Measurements from ENCODE around the gene ZNF423.
"Not testable (repeated sequence)": the region's sequence is repeated elsewhere in the genome, so short reads cannot be mapped to it uniquely, and the experiment has no call there.

Gene ZNF423

DNA sequence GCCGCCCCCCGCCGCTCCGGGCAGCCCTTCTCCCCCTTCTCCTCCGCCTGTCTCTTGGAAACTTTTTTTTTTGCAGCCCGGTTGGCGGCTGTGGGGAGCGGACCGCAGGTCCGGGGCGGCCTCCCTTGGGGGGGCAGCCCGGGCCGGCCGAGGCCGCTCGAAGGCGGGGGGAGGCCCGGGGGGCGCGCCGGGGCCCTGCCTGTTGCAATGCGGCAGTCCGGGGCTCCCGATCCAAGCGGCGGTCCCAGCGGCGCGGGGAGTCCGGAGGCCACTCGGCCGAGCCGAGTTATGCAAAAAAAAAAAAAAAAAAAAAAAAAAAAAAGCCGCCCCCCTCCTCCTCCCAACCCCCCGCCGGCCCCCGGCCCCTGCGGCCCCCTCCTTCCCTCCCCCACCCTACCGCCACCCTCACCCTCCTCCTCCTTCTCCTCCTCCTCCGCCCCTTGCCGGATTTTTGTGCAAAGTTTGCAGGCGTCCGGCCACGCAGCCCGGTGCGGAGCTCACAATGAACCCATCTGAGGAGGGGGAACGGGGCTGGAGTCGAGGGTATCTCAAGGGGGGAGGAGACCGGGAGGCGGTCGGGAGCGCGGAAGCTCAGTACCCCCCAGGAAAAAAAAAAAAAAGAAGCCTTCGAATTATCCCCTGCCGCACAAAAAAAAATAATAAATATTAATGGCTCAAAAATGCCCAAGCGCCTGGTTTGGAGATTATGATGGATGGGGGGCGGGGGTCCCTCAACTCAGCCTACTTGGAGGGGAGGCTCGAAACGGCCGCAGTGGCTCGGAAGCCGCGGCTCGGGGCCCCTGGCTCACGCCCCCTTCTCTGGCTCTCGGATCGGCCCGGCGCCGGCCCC is at the start of gene ZNF423:
Gene ZNF423 (minus strand): TSS at position 291 of the 850 bp plus-strand sequence. CDS start 338 bp downstream, outside the sequence.
- DNase-seq (ENCODE audit: low read depth) = no peak

DNA sequence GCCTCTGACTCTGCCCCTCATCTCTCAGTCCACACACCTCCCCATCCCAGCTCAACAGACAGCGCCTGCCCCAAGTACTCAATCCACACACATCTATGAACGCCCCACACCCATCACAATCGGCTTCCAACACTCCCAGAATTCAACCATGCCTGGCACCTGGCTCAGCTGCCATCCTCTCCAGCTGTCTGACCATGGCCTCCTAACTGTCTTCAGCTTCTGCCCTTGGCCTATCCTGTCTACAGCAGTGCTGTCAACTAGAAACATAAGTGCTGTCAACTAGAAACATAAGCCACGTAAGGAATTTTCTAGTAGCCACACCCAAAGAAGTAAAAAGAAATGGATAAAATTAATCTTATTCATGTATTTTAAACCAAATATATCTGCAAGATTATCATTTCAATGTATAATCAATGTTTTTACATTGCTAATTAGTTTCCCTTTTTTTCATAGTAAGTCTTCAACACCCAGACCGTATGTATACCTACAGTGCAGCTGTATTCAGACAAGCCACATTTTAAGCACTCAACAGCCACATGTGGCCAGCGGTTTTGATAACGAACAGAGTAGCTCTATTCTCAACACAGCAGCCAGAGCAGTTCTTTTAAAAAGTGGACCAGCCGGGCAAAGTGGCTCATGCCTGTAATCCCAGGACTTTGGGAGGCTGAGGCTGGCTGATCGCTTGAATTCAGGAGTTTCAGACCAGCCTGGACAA is 48.6 kb upstream of the ZNF423 start:
- no peak for DNase-seq (ENCODE audit: low read depth)

DNA sequence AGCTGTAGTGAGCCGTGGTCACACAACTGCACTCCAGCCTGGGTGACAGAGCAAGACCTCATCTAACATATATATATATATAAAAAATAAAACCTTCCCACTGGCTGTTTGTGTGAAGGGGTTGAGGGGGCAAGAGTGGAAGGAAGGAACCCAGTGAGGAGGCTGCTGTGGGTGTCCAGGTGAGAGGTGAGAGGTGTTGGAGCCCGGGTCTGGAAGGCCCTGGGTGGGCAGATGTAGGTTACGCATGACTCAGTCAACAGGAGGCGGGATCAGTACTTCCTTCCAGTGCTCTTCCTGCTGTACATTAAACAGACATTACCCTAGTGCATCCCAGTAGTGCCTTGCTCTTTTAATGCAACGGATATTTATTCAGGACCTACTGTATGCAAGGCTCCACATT is 47.0 kb upstream of the ZNF423 start:
- no peak for DNase-seq (ENCODE audit: low read depth)

DNA sequence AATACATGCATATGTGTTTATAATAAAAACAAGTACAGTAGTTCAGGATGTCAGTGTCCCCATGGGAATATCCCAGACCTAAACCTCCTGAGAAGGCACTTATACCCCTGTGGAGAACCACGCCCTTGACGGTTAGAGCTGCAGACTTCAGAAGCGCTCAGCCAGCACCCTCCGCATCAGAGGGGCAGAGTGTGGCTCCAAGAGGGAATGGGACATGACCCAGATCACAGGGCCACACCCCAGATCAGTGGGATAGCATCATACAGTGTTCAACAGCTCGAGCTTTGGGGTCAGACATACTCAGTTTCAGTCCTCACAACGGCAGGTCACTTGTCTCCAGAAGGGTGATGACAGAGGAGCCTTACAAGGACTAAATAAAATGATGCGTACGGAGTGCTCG is 45.8 kb upstream of the ZNF423 start:
- DNase-seq (ENCODE audit: low read depth) = no peak

DNA sequence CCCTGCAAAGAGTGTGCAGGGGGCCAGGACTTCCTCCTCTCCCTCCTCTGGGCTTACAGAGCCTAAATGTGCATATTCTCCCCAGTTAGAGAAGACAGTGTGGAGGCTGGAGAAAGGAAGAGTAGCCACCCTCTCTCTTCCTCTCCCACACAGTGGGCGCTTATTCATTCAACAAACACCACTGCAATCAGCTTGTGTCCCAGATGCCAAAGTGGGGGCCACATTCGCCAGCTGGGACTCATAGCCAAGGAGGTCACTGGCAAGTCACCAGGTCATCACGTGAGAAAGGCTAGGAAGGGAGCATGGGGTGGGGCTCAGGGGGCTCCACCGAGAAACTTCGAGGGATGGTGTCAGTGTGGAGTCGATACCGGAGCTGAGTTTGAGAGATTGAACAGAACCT is 45.0 kb upstream of the ZNF423 start:
- no peak for DNase-seq (ENCODE audit: low read depth)

DNA sequence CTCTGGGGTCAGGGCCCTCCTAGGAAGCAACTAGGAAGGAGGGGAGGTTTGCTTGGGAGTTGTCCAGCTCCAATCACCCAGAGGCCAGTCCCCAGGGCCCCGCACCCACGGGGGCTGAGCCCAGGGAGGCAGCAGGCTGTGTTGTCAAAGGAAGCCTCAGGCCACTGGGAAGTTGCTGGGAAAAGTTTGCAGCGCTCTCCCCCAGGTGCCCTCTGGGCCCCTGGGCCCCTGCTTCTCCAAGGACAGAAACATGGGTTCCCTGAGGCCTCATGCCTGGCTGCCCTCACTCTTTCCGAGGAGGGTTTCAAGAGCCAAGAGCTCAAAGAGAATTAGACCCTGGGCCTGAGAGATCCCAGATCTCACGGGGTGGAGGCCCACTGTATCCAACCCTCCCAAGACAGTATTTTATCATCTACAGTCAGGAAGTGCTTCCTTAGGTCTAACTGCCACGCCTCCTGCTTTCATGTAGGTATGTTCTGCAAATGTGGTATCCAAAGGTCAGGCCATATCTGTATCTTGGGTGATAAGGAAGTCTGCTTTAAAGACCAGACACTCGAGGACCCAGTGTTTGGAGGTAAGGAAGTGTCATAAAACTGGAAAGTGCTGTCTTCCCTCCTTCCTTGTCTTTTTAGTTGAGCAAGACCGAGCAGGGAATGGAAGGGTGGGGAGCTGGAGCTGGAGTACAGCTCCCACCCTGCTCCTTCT is 44.2 kb upstream of the ZNF423 start:
- DNase-seq (ENCODE audit: low read depth) = no peak

DNA sequence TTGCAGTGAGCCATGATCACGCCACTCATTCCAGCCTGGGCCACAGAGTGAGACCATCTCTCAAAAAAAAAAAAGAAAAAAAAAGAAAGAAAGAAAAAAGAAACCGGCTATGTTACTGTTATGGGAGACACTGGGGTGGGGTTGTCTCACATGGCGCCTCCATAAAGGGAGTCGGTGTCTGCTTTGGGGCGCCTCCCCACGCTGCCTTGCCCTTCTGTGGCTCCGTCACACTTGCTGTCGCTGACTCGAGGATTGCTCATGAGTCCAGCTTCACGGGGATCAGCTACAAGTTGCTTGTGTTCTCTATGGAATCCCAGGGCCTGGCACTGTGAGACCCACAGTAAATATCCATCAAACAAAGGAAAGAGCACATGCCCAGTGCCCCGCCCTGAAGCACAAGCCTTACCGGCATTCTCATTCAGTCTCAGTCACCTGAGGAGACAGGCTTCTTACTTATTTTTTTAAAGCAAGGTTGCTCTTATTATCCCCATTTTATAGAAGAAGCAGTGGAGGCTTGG is 40.6 kb upstream of the ZNF423 start:
- DNase-seq (ENCODE audit: low read depth) = no peak

DNA sequence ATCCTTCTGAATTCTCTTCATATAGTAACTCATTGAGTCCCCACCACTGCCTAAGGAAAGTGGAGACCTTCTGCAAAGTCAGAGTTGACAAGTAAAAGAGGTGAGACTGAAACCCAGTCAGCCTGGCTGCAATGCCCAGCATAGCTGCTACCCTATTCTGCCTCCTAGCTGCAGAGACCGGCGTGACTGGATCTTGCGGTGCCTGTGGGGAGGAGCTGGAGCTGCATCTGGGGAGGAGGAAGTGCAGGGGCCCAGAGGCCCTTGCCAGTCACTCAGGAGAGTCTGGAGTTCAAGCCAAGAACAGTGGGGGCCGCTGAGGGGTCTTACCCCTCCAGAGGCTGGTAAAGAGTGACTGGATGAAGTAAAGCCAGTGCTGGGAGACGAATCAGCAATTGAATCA is 35.0 kb upstream of the ZNF423 start:
- no peak for DNase-seq (ENCODE audit: low read depth)

DNA sequence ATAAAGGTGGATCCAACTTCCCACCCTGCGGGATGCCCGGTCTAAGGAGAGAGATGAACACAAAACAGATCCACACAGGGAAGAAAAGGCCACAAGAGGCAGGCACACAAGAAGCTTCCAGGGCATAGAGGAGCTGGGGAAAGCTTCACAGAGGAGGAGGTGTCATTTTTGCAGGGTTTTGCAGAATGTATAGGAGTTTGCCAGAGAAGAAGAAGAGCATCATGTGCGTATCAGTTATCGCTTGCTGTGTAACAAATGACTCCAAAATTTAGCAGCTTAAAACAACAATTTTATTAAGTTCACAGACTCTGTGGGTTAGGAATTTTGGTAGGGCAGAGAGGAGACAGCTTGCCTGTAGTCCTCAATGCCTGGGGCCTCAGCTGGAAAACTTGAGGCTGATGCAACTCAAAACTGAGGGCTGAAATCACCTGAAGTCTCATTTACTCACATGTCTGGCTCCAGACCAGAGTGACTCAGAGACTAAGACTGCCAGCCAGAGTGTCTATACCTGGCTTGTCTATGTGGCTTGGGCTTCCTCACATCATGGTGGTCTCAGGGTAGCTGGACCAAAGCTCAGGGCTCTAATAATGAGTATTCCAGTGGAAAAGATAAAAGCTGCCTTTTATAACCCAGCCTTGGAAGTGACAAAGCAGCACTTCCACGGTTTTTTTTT is 33.9 kb upstream of the ZNF423 start:
- peak; percentile 1 for DNase-seq (ENCODE audit: low read depth)

DNA sequence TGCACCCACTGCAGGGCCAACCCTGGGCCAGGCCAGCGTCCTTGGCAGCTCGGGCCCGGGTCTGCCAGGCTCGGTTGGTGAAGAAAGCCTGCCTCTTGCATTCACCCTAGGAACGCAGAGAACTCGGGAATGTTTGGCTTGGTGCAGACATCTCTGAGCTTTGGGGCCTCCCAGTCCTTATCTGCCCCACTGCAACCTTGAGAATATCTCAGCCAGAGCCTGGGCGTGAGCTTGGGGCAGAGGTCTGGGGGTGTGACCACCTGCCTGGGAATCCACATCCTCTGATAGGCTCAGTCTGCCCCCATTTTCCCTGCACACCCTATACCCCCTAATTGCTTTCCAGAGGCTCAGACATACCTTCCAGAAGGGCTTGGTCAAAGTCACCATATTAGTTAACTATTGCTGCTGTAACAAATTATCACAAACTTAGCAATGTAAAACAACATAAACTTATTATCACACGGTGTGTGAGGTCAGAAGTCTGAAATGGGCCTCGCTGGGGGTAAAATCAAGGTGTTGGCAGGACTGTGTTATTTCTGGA is 30.7 kb upstream of the ZNF423 start:
- DNase-seq (ENCODE audit: low read depth) = no peak

DNA sequence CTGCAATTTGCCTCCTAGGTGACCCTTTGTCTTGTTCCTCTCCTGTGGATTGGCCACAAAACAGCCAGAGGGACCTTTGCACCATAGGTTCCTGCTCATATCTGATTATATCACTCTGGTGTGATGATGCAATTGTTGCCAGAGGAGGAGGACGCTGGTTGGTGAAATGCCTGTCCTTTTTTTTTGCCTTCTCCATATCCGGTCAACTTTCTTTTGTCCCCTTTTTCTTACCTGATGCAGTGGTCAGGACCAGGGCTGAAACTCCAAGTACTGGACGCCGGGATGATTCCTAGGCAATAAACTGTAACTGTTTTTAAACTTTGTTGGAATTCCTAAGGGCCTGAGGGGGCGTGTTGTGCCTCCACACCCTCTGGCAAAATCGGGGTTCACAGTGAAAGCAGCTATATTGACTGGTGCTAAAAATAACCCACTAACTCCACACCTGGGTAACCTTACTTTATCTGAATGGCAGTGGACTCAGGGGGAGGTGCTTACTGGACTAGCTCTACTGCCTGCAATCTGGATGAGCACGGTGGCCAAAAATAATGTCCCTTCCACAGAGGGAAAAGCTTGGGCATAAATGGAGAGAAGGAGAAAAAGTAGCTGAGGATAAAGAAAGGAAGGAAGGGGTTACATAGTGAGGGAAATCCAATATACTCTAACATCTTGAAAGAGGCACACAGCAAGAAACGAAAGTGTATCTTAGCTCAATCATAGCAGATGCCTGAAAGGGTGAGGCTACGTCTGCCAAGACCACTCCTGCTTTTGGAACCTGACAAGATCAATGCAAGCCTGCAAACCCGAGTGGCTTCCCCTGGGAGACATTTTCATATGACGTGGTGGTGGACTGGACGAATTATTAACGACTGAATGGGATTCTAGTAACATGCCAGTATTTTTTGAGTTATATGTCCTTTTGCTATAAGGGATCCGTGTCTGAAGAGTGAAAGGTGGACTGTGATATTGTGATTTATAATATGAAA is 28.4 kb upstream of the ZNF423 start:
- DNase-seq (ENCODE audit: low read depth) = no peak

DNA sequence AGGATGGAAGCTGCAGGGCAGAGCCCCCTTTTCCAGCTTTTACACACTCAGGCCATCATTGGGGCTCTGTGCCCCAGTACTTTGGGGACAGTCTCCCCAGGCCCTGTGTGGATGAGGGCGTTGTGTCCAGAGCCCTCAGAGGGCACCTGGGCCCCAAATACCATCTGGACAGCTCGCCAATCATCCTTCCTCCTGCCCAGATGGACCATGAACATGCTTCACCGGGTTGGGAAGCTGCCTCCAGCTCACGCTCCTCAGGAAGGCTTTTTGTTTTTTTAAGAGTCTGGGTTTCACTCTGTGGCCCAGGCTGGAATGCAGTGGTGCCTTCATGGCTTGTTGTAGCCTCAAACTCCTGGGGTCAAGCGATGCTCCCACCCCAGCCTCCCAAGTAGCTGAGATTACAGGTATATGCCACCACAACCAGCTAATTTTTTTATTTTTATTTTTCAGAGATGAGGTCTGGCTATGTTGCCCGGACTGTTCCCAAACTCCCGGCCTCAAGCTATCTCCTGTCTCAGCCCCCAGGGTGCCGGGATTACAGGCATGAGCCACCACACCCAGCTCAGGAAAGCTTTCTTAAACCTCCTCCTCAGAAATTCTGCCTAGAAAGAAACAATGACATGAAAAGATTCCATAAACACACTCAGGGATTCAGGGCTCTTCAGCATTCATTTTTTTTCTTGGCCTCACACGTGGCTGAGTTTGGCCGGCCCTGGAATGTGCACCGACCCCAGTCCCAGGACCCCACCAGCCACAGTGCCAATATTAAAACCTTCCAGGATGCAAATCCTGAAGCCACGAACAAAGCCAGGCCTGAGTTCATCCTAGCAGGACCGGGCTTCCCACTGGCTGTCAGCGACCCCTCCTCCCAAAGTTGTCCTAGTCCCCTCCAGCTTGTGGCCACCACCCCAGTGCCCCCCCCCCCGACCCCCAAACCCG is 27.4 kb upstream of the ZNF423 start:
- no peak for DNase-seq (ENCODE audit: low read depth)

DNA sequence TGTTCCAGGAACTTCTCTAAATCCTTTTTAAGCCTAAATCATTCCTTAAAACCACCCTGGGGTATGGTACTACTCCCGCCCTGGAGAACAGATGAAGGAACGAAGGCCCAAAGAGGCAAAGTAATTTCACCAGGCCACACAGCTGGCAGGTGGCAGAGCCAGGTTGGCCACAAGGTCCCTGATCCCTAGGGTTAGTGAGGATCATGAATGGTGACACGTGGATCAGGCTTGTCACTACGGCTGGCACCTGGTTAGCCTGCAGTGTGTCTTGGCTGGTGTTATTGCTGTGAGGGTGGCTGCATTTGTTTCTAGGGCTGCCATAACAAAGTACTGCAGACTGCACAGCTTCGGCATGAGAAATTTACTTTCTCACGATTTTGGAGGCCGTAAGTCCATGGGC is 26.0 kb upstream of the ZNF423 start:
- DNase-seq (ENCODE audit: low read depth) = no peak

DNA sequence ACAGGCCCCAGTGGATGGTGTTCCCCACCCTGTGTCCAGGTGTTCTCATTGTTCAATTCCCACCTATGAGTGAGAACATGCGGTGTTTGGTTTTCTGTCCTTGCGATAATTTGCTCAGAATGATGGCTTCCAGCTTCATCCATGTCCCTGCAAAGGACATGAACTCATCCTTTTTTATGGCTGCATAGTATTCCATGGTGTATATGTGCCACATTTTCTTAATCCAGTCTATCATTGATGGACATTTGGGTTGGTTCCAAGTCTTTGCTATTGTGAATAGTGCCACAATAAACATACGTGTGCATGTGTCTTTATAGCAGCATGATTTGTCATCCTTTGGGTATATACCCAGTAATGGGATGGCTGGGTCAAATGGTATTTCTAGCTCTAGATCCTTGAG is 22.6 kb upstream of the ZNF423 start:
- DNase-seq (ENCODE audit: low read depth) = not testable (repeated sequence)

DNA sequence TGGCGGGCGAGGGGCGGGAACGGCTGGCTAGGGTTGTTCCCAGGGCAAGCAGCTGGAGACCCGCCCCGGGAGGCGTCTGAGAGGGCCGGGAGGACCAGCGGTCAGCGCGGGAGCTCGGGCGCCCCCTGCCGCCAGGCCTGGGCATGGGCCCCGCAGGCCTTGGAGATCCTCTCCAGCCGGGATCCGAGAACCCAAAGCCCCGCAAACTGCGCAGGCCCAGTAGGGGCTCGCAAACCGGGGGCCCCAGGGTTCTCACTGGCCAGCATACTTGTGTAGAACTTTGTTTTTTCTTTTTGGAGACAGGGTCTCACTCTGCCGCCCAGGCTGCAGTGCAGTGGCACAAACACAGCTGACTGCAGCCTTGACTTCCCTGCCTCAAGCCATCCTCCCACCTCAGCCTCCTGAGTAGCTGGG is 20.8 kb upstream of the ZNF423 start:
- peak; percentile 16 for DNase-seq (ENCODE audit: low read depth)

DNA sequence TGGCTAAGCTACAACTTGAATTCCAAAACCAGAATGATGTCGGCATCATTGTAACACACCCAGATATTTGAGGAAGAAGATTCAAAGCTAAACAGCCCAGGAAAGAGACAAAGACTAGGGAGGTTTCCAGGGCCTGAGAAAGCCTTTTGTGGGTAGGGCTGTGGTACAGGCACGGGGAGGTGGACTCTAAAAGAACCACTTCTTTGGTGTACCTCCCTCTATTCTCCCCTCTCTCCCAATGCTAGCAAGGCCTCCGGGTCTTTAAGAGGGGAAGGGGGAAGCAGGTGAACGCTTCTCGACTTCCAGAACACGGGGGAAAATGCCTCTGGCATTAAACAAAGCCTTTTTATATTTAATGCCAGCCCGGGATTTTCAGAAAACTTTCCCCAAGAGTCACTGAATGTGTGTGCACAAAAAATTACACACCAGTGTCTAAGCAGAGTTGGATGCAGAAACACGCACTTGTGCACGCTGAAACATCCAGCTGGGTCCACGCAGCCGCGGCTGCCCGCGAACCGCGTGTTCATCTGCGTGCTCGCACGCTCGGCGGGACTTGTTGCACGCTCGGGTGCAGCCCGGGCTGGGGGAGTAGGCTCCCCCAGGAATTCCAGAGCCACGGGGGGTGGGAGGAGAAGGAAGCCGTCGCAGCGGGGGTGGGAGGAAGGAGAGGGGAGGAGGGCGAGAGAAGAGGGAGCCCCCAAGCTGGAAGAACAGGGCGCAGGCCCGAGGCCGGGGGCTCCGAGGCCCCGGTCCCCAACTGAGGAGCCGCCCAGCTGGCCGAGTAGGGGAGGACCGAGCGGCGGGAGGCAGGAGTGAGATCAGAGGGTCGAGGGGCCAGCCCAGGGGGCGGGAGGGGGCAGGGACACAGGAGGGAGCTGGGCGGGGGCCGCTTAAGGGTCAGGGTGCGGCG is 20.1 kb upstream of the ZNF423 start:
- DNase-seq (ENCODE audit: low read depth) = no peak

DNA sequence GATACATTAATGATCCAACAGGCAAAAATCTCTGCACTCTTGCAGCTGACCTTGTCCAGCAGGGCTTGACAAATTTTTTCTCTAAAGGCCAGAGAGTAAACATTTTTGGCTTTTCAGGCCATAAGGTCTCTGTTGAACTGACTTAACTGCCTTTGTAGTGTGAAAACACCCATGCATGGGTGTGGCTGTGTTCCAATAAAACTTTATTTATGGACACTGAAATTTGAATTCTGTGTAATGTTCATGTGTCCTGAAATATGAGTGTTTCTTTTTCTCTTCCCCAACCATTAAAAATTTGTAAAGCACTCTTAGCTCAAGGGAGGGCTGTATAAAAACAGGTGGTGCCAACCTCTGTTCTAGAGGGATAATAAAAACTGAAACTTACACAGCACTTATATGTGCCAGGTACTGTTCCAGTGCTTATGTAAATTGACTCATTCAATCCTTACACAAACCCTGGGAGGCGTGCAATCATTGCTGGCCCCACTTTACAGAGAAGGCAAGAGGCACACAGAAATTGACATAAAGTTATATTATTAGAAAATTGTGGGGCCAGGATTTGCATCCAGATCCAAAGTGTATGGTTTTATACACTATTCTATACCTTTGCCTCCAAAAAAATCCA is 18.8 kb upstream of the ZNF423 start:
- DNase-seq (ENCODE audit: low read depth) = no peak

DNA sequence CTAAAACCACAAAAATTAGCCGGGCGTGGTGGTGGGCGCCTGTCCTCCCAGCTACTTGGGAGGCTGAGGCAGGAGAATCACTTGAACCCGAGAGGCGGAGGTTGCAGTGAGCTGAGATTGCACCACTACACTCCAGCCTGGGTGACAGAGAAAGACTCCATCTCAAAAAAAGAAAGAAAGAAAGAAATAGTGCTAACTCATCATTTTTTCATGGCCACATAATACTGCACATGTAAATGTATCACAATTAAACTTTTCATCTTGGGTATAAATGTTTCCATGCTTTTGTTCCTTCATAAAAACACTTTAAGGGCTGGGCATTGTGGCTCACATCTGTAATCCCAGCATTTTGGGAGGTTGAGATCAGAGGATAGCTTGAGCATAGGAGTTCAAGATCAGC is 15.9 kb upstream of the ZNF423 start:
- DNase-seq (ENCODE audit: low read depth) = not testable (repeated sequence)

Measured in EH (cell line).